ENCODE data around the gene SAAL1. TPM values are rescaled to one million over a fixed set of nuclear protein-coding genes. Genes with fewer than 3 reads are reported as not detected.

The SAAL1 gene
- total RNA-seq, 2 experiments from 2014 or later = 31.4 to 32.2 TPM

GRCh38 chr11:18115360-18116127, 9.7 kb upstream of the SAAL1 start:
- Mint-ChIP-seq H3K4me1 (ENCODE audit: low read depth) (no peaks in the 10 kb centered on the region), H3K36me3 (ENCODE audit: low read depth) (no peaks in the 10 kb centered on the region), H3K27ac (no peak overlapping the region), H3K4me3 (no peak overlapping the region), H3K9me3 (ENCODE audit: insufficient read depth) (no peaks in the 10 kb centered on the region), H3K27me3 (ENCODE audit: low read depth) (peaks cover 29% of the 10 kb centered on the region)
- ATAC-seq = peak; percentile 94
- POLR2A ChIA-PET = interaction anchor here (1.4 kb wide), 1 partner anchor 9 kb away, joined by 4 read pairs; the partner anchor contains the start of gene SAAL1
- peak; percentile 73 for DNase-seq
- CTCF ChIA-PET = interaction anchor here (0.6 to 2.6 kb wide), 41 partner anchors 9 to 695 kb away, joined by 3 to 27 read pairs (median 4); partner anchors contain the start of genes HPS5, SAAL1 and SERGEF

- H3K27me3 Mint-ChIP-seq (ENCODE audit: low read depth) = peaks cover 37% of the 10 kb centered on the region
- H3K4me3 Mint-ChIP-seq = no peak overlapping the region
- no peak overlapping the region for H3K27ac Mint-ChIP-seq
- ChIA-PET POLR2A (no interaction called here), CTCF (interaction anchor here (0.8 to 1.2 kb wide), 5 partner anchors 17 to 620 kb away, joined by 3 to 6 read pairs (median 3); no protein-coding TSS in a partner anchor)
- DNase-seq (no peak), ATAC-seq (no peak)
- peaks cover 7% of the 10 kb centered on the region for H3K4me1 Mint-ChIP-seq (ENCODE audit: low read depth)
- no peaks in the 10 kb centered on the region for H3K36me3 Mint-ChIP-seq (ENCODE audit: low read depth)
- H3K9me3 Mint-ChIP-seq (ENCODE audit: insufficient read depth) = no peaks in the 10 kb centered on the region
Observed at GRCh38 chr11:18111005-18111404, 5.1 kb upstream of the SAAL1 start.

- DNase-seq (no peak), ATAC-seq (no peak)
- no peak overlapping the region for H3K27ac Mint-ChIP-seq
- peak overlapping the region; percentile 15 for H3K4me3 Mint-ChIP-seq
- ChIA-PET POLR2A (no interaction called here), CTCF (no interaction called here)
- peaks cover 3% of the 10 kb centered on the region for H3K36me3 Mint-ChIP-seq (ENCODE audit: low read depth)
- peaks cover 22% of the 10 kb centered on the region for H3K4me1 Mint-ChIP-seq (ENCODE audit: low read depth)
- H3K9me3 Mint-ChIP-seq (ENCODE audit: insufficient read depth) = no peaks in the 10 kb centered on the region
- H3K27me3 Mint-ChIP-seq (ENCODE audit: low read depth) = peaks cover 25% of the 10 kb centered on the region
Observed at GRCh38 chr11:18108254-18108653, 2.4 kb upstream of the SAAL1 start.

GRCh38 chr11:18106688-18107087, 806 bp upstream of the SAAL1 start:
- Mint-ChIP-seq H3K27ac (no peak overlapping the region), H3K4me3 (peak overlapping the region; percentile 94), H3K4me1 (ENCODE audit: low read depth) (peaks cover 26% of the 10 kb centered on the region), H3K27me3 (ENCODE audit: low read depth) (peaks cover 16% of the 10 kb centered on the region), H3K9me3 (ENCODE audit: insufficient read depth) (no peaks in the 10 kb centered on the region), H3K36me3 (ENCODE audit: low read depth) (peaks cover 18% of the 10 kb centered on the region)
- ATAC-seq = no peak
- CTCF ChIA-PET = interaction anchor here (0.6 to 2.5 kb wide), 29 partner anchors 9 to 695 kb away, joined by 3 to 27 read pairs (median 4); partner anchors contain the start of genes SERGEF and TSG101
- POLR2A ChIA-PET = interaction anchor here (0.9 to 1.7 kb wide), 4 partner anchors 9 to 420 kb away, joined by 3 to 6 read pairs (median 4); partner anchors contain the start of gene TSG101
- no peak for DNase-seq

GRCh38 chr11:18105086-18105801, 638 bp downstream of the SAAL1 start:
- Mint-ChIP-seq H3K4me3 (peak overlapping the region; percentile 94), H3K4me1 (ENCODE audit: low read depth) (peaks cover 27% of the 10 kb centered on the region), H3K9me3 (ENCODE audit: insufficient read depth) (no peaks in the 10 kb centered on the region), H3K36me3 (ENCODE audit: low read depth) (peaks cover 26% of the 10 kb centered on the region), H3K27me3 (ENCODE audit: low read depth) (peaks cover 8% of the 10 kb centered on the region), H3K27ac (peak overlapping the region; percentile 91)
- ChIA-PET POLR2A (interaction anchor here (1.6 kb wide), 1 partner anchor 10 kb away, joined by 4 read pairs; no protein-coding TSS in a partner anchor), CTCF (interaction anchor here (1.1 to 3.1 kb wide), 19 partner anchors 10 to 658 kb away, joined by 3 to 27 read pairs (median 6); partner anchors contain the start of gene SERGEF)
- ATAC-seq (no peak), DNase-seq (no peak)

- H3K27me3 Mint-ChIP-seq (ENCODE audit: low read depth) = no peaks in the 10 kb centered on the region
- CTCF ChIA-PET = no interaction called here
- H3K27ac Mint-ChIP-seq = no peak overlapping the region
- peaks cover 24% of the 10 kb centered on the region for H3K4me1 Mint-ChIP-seq (ENCODE audit: low read depth)
- ATAC-seq (no peak), DNase-seq (no peak)
- no peaks in the 10 kb centered on the region for H3K9me3 Mint-ChIP-seq (ENCODE audit: insufficient read depth)
- H3K4me3 Mint-ChIP-seq = no peak overlapping the region
- H3K36me3 Mint-ChIP-seq (ENCODE audit: low read depth) = peaks cover 38% of the 10 kb centered on the region
- POLR2A ChIA-PET = no interaction called here
Observed at GRCh38 chr11:18100926-18101656, 4.8 kb downstream of the SAAL1 start.

- ChIA-PET CTCF (interaction anchor here (0.7 to 1.8 kb wide), 3 partner anchors 9 to 17 kb away, joined by 3 to 6 read pairs (median 4); partner anchors contain the start of gene SAAL1), POLR2A (interaction anchor here (0.7 kb wide), 1 partner anchor 12 kb away, joined by 3 read pairs; the partner anchor contains the start of gene SAAL1)
- Mint-ChIP-seq H3K4me3 (no peak overlapping the region), H3K27ac (no peak overlapping the region), H3K36me3 (ENCODE audit: low read depth) (peaks cover 45% of the 10 kb centered on the region), H3K27me3 (ENCODE audit: low read depth) (no peaks in the 10 kb centered on the region), H3K4me1 (ENCODE audit: low read depth) (no peaks in the 10 kb centered on the region), H3K9me3 (ENCODE audit: insufficient read depth) (no peaks in the 10 kb centered on the region)
- ATAC-seq = no peak
- DNase-seq = no peak
Observed at GRCh38 chr11:18093959-18094358, 11.9 kb downstream of the SAAL1 start.

GRCh38 chr11:18091731-18092130, 14.2 kb downstream of the SAAL1 start:
- Mint-ChIP-seq H3K27me3 (ENCODE audit: low read depth) (no peaks in the 10 kb centered on the region), H3K4me1 (ENCODE audit: low read depth) (no peaks in the 10 kb centered on the region), H3K36me3 (ENCODE audit: low read depth) (peaks cover 57% of the 10 kb centered on the region), H3K27ac (no peak overlapping the region), H3K9me3 (ENCODE audit: insufficient read depth) (no peaks in the 10 kb centered on the region), H3K4me3 (no peak overlapping the region)
- CTCF ChIA-PET = interaction anchor here (1.4 kb wide), 1 partner anchor 630 kb away, joined by 5 read pairs; no protein-coding TSS in a partner anchor
- DNase-seq (no peak), ATAC-seq (no peak)
- POLR2A ChIA-PET = no interaction called here

- ATAC-seq = no peak
- Mint-ChIP-seq H3K27me3 (ENCODE audit: low read depth) (no peaks in the 10 kb centered on the region), H3K36me3 (ENCODE audit: low read depth) (peaks cover 45% of the 10 kb centered on the region)
Observed at GRCh38 chr11:18088966-18089365, 16.9 kb downstream of the SAAL1 start.

GRCh38 chr11:18088366-18088765, 17.5 kb downstream of the SAAL1 start:
- ChIA-PET POLR2A (no interaction called here), CTCF (interaction anchor here (0.9 kb wide), 1 partner anchor 22 kb away, joined by 3 read pairs; no protein-coding TSS in a partner anchor)
- DNase-seq = no peak
- H3K4me3 Mint-ChIP-seq = no peak overlapping the region
- H3K4me1 Mint-ChIP-seq (ENCODE audit: low read depth) = no peaks in the 10 kb centered on the region
- H3K27me3 Mint-ChIP-seq (ENCODE audit: low read depth) = no peaks in the 10 kb centered on the region
- no peak for ATAC-seq
- H3K36me3 Mint-ChIP-seq (ENCODE audit: low read depth) = peaks cover 43% of the 10 kb centered on the region
- H3K27ac Mint-ChIP-seq = no peak overlapping the region
- no peaks in the 10 kb centered on the region for H3K9me3 Mint-ChIP-seq (ENCODE audit: insufficient read depth)

More at GRCh38 chr11:18088966-18089365, 16.9 kb downstream of the SAAL1 start:
- no peak for DNase-seq
- POLR2A ChIA-PET = no interaction called here
- CTCF ChIA-PET = interaction anchor here (0.8 to 2.6 kb wide), 5 partner anchors 9 to 26 kb away, joined by 3 to 14 read pairs (median 4); partner anchors contain the start of gene SAAL1
- H3K27ac Mint-ChIP-seq = no peak overlapping the region
- no peaks in the 10 kb centered on the region for H3K4me1 Mint-ChIP-seq (ENCODE audit: low read depth)
- no peaks in the 10 kb centered on the region for H3K9me3 Mint-ChIP-seq (ENCODE audit: insufficient read depth)
- H3K4me3 Mint-ChIP-seq = no peak overlapping the region

- ATAC-seq (no peak), DNase-seq (no peak)
- H3K4me1 Mint-ChIP-seq (ENCODE audit: low read depth) = no peaks in the 10 kb centered on the region
- H3K27ac Mint-ChIP-seq = no peak overlapping the region
- H3K9me3 Mint-ChIP-seq (ENCODE audit: insufficient read depth) = no peaks in the 10 kb centered on the region
- H3K36me3 Mint-ChIP-seq (ENCODE audit: low read depth) = peaks cover 31% of the 10 kb centered on the region
- no peaks in the 10 kb centered on the region for H3K27me3 Mint-ChIP-seq (ENCODE audit: low read depth)
- CTCF ChIA-PET = interaction anchor here (1.6 kb wide), 1 partner anchor 25 kb away, joined by 4 read pairs; no protein-coding TSS in a partner anchor
- no peak overlapping the region for H3K4me3 Mint-ChIP-seq
- POLR2A ChIA-PET = no interaction called here
Observed at GRCh38 chr11:18081551-18081950, 24.3 kb downstream of the SAAL1 start.

Measured in activated CD8-positive, alpha-beta T cell treated with anti-CD3 and anti-CD28 coated beads, Interleukin-2, amount 10 ng/mL, durations not matched to agents 7 days and 5 days (primary cell).